ENCODE results near the gene KLHL17.

DNA sequence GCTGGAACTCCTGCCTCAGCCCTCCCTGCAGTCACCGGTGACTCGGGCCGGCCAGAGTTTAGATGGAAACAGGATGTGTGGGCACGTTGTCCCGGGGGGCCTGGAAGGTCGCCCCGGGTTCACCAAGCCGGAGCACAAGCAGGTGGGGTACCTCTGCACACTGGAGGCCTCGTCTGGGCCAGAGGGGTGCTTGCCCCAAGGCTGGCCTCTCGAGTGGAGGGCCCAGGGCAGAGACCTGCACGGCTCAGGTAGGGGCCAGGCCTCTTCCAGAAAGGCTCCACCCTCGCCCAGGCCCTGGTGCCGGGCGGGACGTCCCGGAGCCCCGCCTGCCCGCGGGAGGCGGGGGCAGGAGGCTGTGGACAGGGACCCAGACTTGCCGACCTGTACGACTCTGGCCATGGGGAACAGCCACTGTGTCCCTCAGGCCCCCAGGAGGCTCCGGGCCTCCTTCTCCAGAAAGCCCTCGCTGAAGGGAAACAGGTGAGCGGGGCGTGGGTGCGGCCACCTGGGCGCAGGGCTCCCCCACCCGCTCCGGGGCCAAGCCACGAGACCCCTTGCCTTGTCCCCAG, 5.8 kb downstream of the KLHL17 start, which contains the start of gene PLEKHN1:
- TF ChIP-seq, protein P1, sequence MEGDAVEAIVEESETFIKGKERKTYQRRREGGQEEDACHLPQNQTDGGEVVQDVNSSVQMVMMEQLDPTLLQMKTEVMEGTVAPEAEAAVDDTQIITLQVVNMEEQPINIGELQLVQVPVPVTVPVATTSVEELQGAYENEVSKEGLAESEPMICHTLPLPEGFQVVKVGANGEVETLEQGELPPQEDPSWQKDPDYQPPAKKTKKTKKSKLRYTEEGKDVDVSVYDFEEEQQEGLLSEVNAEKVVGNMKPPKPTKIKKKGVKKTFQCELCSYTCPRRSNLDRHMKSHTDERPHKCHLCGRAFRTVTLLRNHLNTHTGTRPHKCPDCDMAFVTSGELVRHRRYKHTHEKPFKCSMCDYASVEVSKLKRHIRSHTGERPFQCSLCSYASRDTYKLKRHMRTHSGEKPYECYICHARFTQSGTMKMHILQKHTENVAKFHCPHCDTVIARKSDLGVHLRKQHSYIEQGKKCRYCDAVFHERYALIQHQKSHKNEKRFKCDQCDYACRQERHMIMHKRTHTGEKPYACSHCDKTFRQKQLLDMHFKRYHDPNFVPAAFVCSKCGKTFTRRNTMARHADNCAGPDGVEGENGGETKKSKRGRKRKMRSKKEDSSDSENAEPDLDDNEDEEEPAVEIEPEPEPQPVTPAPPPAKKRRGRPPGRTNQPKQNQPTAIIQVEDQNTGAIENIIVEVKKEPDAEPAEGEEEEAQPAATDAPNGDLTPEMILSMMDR (IDR thresholded peaks at IDR 0.05; ENCODE audit: low read length), result no peak
- no peak for TF ChIP-seq EZH2 (optimal IDR thresholded peaks at IDR 0.05; ENCODE audit: low read depth, low read length)
